Measurements from ENCODE around the gene ELP1.

ELP1 gene

GRCh38 chr9:108933231-108933717 lies 650 bp downstream of the ELP1 start:
- TF ChIP-seq SIN3A (IDR thresholded peaks at IDR 0.05; ENCODE audit: borderline replicate concordance, insufficient read depth, low read length) (no peak), POLR2AphosphoS5 (IDR thresholded peaks at IDR 0.05; ENCODE audit: low read depth, low read length) (no peak), REST (IDR thresholded peaks at IDR 0.05; ENCODE audit: insufficient read depth in 1 of 2, low read depth in 2 of 2, low read length in 2 of 2) (no peak), TAF1 (IDR thresholded peaks at IDR 0.05; ENCODE audit: borderline replicate concordance, insufficient read depth, low read length) (no peak), FOXP2 (optimal IDR thresholded peaks at IDR 0.05; ENCODE audit: borderline replicate concordance, extremely low read depth, extremely low read length, insufficient read depth) (no peak)

- TF ChIP-seq TAF1 (IDR thresholded peaks at IDR 0.05; ENCODE audit: borderline replicate concordance, insufficient read depth, low read length) (no peak), REST (IDR thresholded peaks at IDR 0.05; ENCODE audit: insufficient read depth in 1 of 2, low read depth in 2 of 2, low read length in 2 of 2) (no peak), SIN3A (IDR thresholded peaks at IDR 0.05; ENCODE audit: borderline replicate concordance, insufficient read depth, low read length) (no peak), FOXP2 (optimal IDR thresholded peaks at IDR 0.05; ENCODE audit: borderline replicate concordance, extremely low read depth, extremely low read length, insufficient read depth) (no peak), POLR2AphosphoS5 (IDR thresholded peaks at IDR 0.05; ENCODE audit: low read depth, low read length) (no peak)
Observed at GRCh38 chr9:108928386-108928785, 5.5 kb downstream of the ELP1 start.

GRCh38 chr9:108924466-108924865 lies 9.5 kb downstream of the ELP1 start:
- no peak for TF ChIP-seq TAF1 (IDR thresholded peaks at IDR 0.05; ENCODE audit: borderline replicate concordance, insufficient read depth, low read length)
- TF ChIP-seq SIN3A (IDR thresholded peaks at IDR 0.05; ENCODE audit: borderline replicate concordance, insufficient read depth, low read length) = no peak
- TF ChIP-seq REST (IDR thresholded peaks at IDR 0.05; ENCODE audit: insufficient read depth in 1 of 2, low read depth in 2 of 2, low read length in 2 of 2) = no peak
- TF ChIP-seq FOXP2 (optimal IDR thresholded peaks at IDR 0.05; ENCODE audit: borderline replicate concordance, extremely low read depth, extremely low read length, insufficient read depth) = no peak
- TF ChIP-seq POLR2AphosphoS5 (IDR thresholded peaks at IDR 0.05; ENCODE audit: low read depth, low read length) = no peak

GRCh38 chr9:108921200-108921599 lies 12.7 kb downstream of the ELP1 start:
- TF ChIP-seq SIN3A (IDR thresholded peaks at IDR 0.05; ENCODE audit: borderline replicate concordance, insufficient read depth, low read length) = no peak
- TF ChIP-seq TAF1 (IDR thresholded peaks at IDR 0.05; ENCODE audit: borderline replicate concordance, insufficient read depth, low read length) = no peak
- TF ChIP-seq REST (IDR thresholded peaks at IDR 0.05; ENCODE audit: insufficient read depth in 1 of 2, low read depth in 2 of 2, low read length in 2 of 2) = no peak
- TF ChIP-seq POLR2AphosphoS5 (IDR thresholded peaks at IDR 0.05; ENCODE audit: low read depth, low read length) = no peak
- TF ChIP-seq FOXP2 (optimal IDR thresholded peaks at IDR 0.05; ENCODE audit: borderline replicate concordance, extremely low read depth, extremely low read length, insufficient read depth) = no peak

- TF ChIP-seq POLR2AphosphoS5 (IDR thresholded peaks at IDR 0.05; ENCODE audit: low read depth, low read length) = no peak
- TF ChIP-seq FOXP2 (optimal IDR thresholded peaks at IDR 0.05; ENCODE audit: borderline replicate concordance, extremely low read depth, extremely low read length, insufficient read depth) = no peak
- no peak for TF ChIP-seq SIN3A (IDR thresholded peaks at IDR 0.05; ENCODE audit: borderline replicate concordance, insufficient read depth, low read length)
- no peak for TF ChIP-seq REST (IDR thresholded peaks at IDR 0.05; ENCODE audit: insufficient read depth in 1 of 2, low read depth in 2 of 2, low read length in 2 of 2)
- no peak for TF ChIP-seq TAF1 (IDR thresholded peaks at IDR 0.05; ENCODE audit: borderline replicate concordance, insufficient read depth, low read length)
Observed at GRCh38 chr9:108919517-108919916, 14.4 kb downstream of the ELP1 start.

Data from PFSK-1 (cell line).